HepG2 (cell line): ENCODE results near the gene TRPT1. TPM values are rescaled to one million over a fixed set of nuclear protein-coding genes. Genes with fewer than 3 reads are reported as not detected.

Experiments used
- ATAC-seq: fragments of 200-7000 bp; cut with Tn5 transposase; 3 replicates; pipeline ENCODE4 v1.9.1; 2020; ENCODE audit warnings: mild to moderate bottlenecking, moderate library complexity
- BruUV-seq: library from RNA; stranded (reverse); fragments of 400-500 nt; replicated peaks from 2 replicates; lab custom pipeline; 2021; lab: Mats Ljungman, UMichigan
- CTCF ChIA-PET: fragments of 300-600 bp; formaldehyde crosslinking; extraction: SDS; loops from one replicate; lab custom pipeline; 2021; ENCODE audit warnings: low total read pairs, inconsistent platforms, low intra/inter-chr PET ratio; lab: Yijun Ruan, JAX
- POLR2A ChIA-PET: fragments of 350-600 bp; sonication (Branson Sonifier 250); formaldehyde crosslinking; loops from one replicate; lab custom pipeline; 2020; ENCODE audit warnings: antibody characterized with exemption, inconsistent platforms; lab: Yijun Ruan, JAX
- DNase-seq: peaks from one replicate; pipeline ENCODE4 v3.0.0-alpha.2; 2015; ENCODE audit warnings: low spot score
- FAIRE-seq: peaks from 3 replicates; lab custom pipeline; 2011; peaks lifted over from hg19 to GRCh38; lab: Jason Lieb, UNC
- H2AFZ ChIP-seq: one replicate; pipeline ENCODE4 v1.6.1; 2011; ENCODE audit warnings: low read length, inconsistent platforms
- H3K27ac ChIP-seq: fragments of 300-600 bp; 3 replicates; pipeline ENCODE4 v1.8.0; 2011; ENCODE audit warnings: mixed run types, mild to moderate bottlenecking, mixed read lengths, low read length, inconsistent platforms; ENCODE audit not compliant: insufficient read depth; ENCODE audit errors: extremely low read length
- H3K27me3 ChIP-seq, 2 experiments: fragments of 200-600 bp in 1 of 2; 2 replicates in 1 of 2; 3 replicates in 1 of 2; pipeline versions ENCODE4 v1.6.0 to v1.8.0; 2011; ENCODE audit warnings: low read length in 2 of 2, mild to moderate bottlenecking in 2 of 2, moderate library complexity in 2 of 2, inconsistent platforms in 1 of 2; ENCODE audit not compliant: insufficient read depth in 2 of 2, control insufficient read depth in 1 of 2
- H3K36me3 ChIP-seq, 2 experiments: fragments of 200-600 bp in 1 of 2; replicated peaks in 1 of 2; 2 replicates in 1 of 2; 3 replicates in 1 of 2; pipeline versions ENCODE4 v1.5.1 to v1.8.0; 2011; ENCODE audit warnings: low read length in 2 of 2, inconsistent platforms in 1 of 2; ENCODE audit not compliant: insufficient read depth in 2 of 2, control insufficient read depth in 1 of 2
- H3K4me1 ChIP-seq: 2 replicates; pipeline ENCODE4 v1.5.1; 2012; ENCODE audit warnings: low read length, inconsistent platforms; ENCODE audit not compliant: insufficient read depth
- H3K4me2 ChIP-seq: 2 replicates; pipeline ENCODE4 v1.6.0; 2011; ENCODE audit warnings: low read depth, low read length, inconsistent platforms
- H3K4me3 ChIP-seq, 3 experiments: fragments of 200-600 bp in 1 of 3; sonication (generic), shearing (Covaris generic) in 1 of 3; replicated peaks in 1 of 3; 2 replicates each; pipeline ENCODE4 v1.5.1; 2011 to 2016; ENCODE audit warnings: low read length in 3 of 3, inconsistent platforms in 2 of 3, low read depth in 2 of 3, mild to moderate bottlenecking in 2 of 3, control low read depth in 1 of 3, mixed read lengths in 1 of 3; ENCODE audit not compliant: insufficient read depth in 1 of 3
- H3K79me2 ChIP-seq: one replicate; pipeline ENCODE4 v1.6.1; 2011; ENCODE audit warnings: low read length, inconsistent platforms; ENCODE audit not compliant: insufficient read depth
- H3K9ac ChIP-seq: 2 replicates; pipeline ENCODE4 v1.6.0; 2011; ENCODE audit warnings: mild to moderate bottlenecking, low read depth, low read length, inconsistent platforms; ENCODE audit not compliant: insufficient read depth
- H3K9me3 ChIP-seq: 2 replicates; pipeline ENCODE4 v1.5.1; 2012; ENCODE audit warnings: mild to moderate bottlenecking, low read length
- H4K20me1 ChIP-seq: 2 replicates; pipeline ENCODE4 v1.6.0; 2011; ENCODE audit warnings: inconsistent platforms, mild to moderate bottlenecking, low read length, moderate library complexity; ENCODE audit not compliant: insufficient read depth
- AGO2 ChIP-seq: fragments of 200-400 bp; formaldehyde crosslinking; optimal IDR thresholded peaks from 2 replicates; pipeline ENCODE3; 2017; ENCODE audit warnings: mild to moderate bottlenecking, low read depth, low read length, moderate library complexity
- FOSL1 ChIP-seq: sonication (generic); formaldehyde crosslinking; IDR thresholded peaks from 2 replicates; pipeline ENCODE4 v1.9.0; 2021; ENCODE audit warnings: missing genetic modification reagents, borderline replicate concordance
- GABPB1 ChIP-seq: IDR thresholded peaks from 2 replicates; pipeline ENCODE4 v1.6.1; 2016; ENCODE audit warnings: mild to moderate bottlenecking, missing genetic modification reagents, moderate library complexity, missing compliant biosample characterization
- GPN1 ChIP-seq: sonication (generic); formaldehyde crosslinking; IDR thresholded peaks from 2 replicates; pipeline ENCODE4 v1.5.1; 2020; ENCODE audit warnings: missing genetic modification reagents, borderline replicate concordance
- REPIN1 ChIP-seq: sonication (generic); formaldehyde crosslinking; IDR thresholded peaks from 2 replicates; pipeline ENCODE4 v1.8.0; 2022; ENCODE audit warnings: missing genetic modification reagents, low read depth, mild to moderate bottlenecking, borderline replicate concordance
- XBP1 ChIP-seq: sonication (generic); formaldehyde crosslinking; IDR thresholded peaks from 2 replicates; pipeline ENCODE4 v1.5.0; 2020; ENCODE audit warnings: missing genetic modification reagents
- ZNF17 ChIP-seq: sonication (generic); formaldehyde crosslinking; IDR thresholded peaks from 2 replicates; pipeline ENCODE4 v1.5.0; 2020; ENCODE audit warnings: mild to moderate bottlenecking, missing genetic modification reagents
- ZNF263 ChIP-seq: sonication (generic); formaldehyde crosslinking; IDR thresholded peaks from 2 replicates; pipeline ENCODE4 v1.4.0; 2020; ENCODE audit warnings: missing genetic modification reagents
- ZNF30 ChIP-seq: sonication (generic); formaldehyde crosslinking; IDR thresholded peaks from 2 replicates; pipeline ENCODE4 v1.5.0; 2020; ENCODE audit warnings: mild to moderate bottlenecking, missing genetic modification reagents
- ZNF678 ChIP-seq: sonication (generic); formaldehyde crosslinking; IDR thresholded peaks from 2 replicates; pipeline ENCODE4 v1.4.0; 2020; ENCODE audit warnings: mild to moderate bottlenecking, missing genetic modification reagents
- ZNF792 ChIP-seq: IDR thresholded peaks from 2 replicates; pipeline ENCODE4 v1.6.1; 2016
- WGBS: methylation state at CpG from one replicate; pipeline ENCODE4 v1.1.6; 2017; ENCODE audit warnings: low lambda C conversion rate; 5-methylcytosine and 5-hydroxymethylcytosine counted together
- in situ Hi-C: cut with HindIII; loops from 2 replicates; pipeline ENCODE4 v1.10.0; 2017; ENCODE audit warnings: low pct_unique_long_range_greater_than_20kb; ENCODE audit not compliant: extremely low pct_ligation_motif_present
- intact Hi-C: fragments of 100-400 bp; cut with micrococcal nuclease; formaldehyde crosslinking; loops from one replicate; pipeline ENCODE4 v1.10.0; 2022; ENCODE audit not compliant: unreplicated experiment
- polyA plus RNA-seq, 8 experiments: library from polyadenylated mRNA; depleted of rRNA in 3 of 8; stranded (reverse) in 7 of 8; unstranded in 1 of 8; fragments of >200 nt; fragmentation: Illumina TruSeq in 4 of 8; extraction: Trizol in 4 of 8; gene quantifications; 2 replicates each; pipeline versions ENCODE4 v1.2.1 to v1.2.3, GENCODE V29; 2011 to 2016; ENCODE audit warnings: low read depth in 4 of 8, missing spikeins in 1 of 8, mixed read lengths in 1 of 8; ENCODE audit not compliant: insufficient read depth in 1 of 8
- total RNA-seq, 5 experiments: library from RNA; depleted of rRNA; stranded (reverse); fragments of >200 nt; fragmentation: Illumina TruSeq; extraction: Trizol; gene quantifications; 2 replicates each; pipeline ENCODE4 v1.2.3, GENCODE V29; 2016; ENCODE audit warnings: low read depth in 1 of 5
- TF ChIP-seq, protein P1 (sequence below): sonication (generic); formaldehyde crosslinking; IDR thresholded peaks from 2 replicates; pipeline ENCODE4 v1.5.0; 2020; ENCODE audit warnings: mild to moderate bottlenecking, missing genetic modification reagents
- TF ChIP-seq, protein P2 (sequence below): sonication (generic); formaldehyde crosslinking; IDR thresholded peaks from 2 replicates; pipeline ENCODE4 v1.4.0; 2020; ENCODE audit warnings: mild to moderate bottlenecking, missing genetic modification reagents
- TF ChIP-seq, protein P3 (sequence below): sonication (generic); formaldehyde crosslinking; IDR thresholded peaks from 2 replicates; pipeline ENCODE4 v1.8.1; 2023; ENCODE audit warnings: mild to moderate bottlenecking, moderate library complexity, missing genetic modification reagents

The TRPT1 gene
- total and polyA plus RNA-seq, 2 of the 13 experiments (the other 11 are each of a cell fraction or from before 2014, with no cell fraction given): 24.8 to 40.7 TPM

DNA sequence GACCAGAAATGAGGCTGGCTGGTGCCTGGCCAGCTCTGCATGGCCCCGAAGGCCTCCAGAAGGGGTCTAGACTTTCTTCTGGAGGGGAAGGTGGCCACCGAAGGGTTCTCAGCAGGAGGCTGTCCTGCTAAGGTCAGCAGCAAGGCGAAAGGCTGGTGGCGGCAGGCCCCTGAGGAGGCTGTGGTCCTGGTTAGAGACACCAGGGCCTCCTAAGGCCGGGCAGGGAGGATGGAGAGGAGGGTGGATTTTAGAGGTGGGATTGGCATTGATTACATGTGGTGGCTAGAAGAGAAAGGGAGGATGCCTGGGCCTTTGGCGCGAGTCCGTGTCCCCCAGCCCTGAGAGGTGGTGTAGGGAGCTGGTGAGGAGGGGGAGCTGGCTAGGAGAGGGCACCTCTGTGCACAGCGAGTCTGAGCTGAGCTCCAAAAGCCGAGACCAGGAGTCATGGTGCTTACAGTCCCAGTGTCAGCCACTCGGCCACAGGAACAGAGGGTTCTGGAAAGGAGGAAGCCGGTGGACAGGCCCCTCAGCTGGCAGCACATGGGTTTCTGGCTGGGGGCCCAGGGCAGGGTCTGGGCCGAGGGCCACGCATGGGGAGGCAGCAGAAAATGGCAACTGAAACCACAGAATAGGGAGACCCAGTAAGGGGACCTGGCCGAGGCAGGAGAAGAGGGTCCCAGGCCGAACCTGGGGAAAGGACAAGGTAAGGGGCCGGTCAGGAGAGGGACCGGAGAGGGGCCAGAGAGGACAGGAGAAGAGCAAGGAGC, 17.0 kb downstream of the TRPT1 start:
- ATAC-seq (peak; percentile 11), DNase-seq (no peak), FAIRE-seq (no peak)
- H4K20me1 ChIP-seq: 0 out of 2 replicates have a peak, but pooled peaks cover 2% of the 10 kb centered on the region
- no peak overlapping the region for H2AFZ ChIP-seq
- H3K27me3 ChIP-seq: peaks cover 0 to 1% of the 10 kb centered on the region in 2 experiments; a peak in 1 of 5 replicates
- H3K79me2 ChIP-seq: no peaks in the 10 kb centered on the region
- H3K9ac ChIP-seq: no peak overlapping the region
- intact Hi-C loops: no loop called here
- POLR2A ChIA-PET: interaction anchor here (1.2 kb wide), 1 partner anchor 32 kb away, joined by 3 read pairs; the partner anchor contains the start of gene FKBP2
- no TSS peak for BruUV-seq
- TF ChIP-seq REPIN1 (CRISPR knock-in tag): no peak
- no peak for TF ChIP-seq GABPB1 (CRISPR knock-in tag)
- no peak for TF ChIP-seq ZNF792 (CRISPR knock-in tag)
- no peak for TF ChIP-seq XBP1 (CRISPR knock-in tag)
- no peak for TF ChIP-seq FOSL1 (CRISPR knock-in tag)
- TF ChIP-seq GPN1: no peak
- TF ChIP-seq AGO2: no peak
- no peak for TF ChIP-seq ZNF17 (CRISPR knock-in tag)
- no peak for TF ChIP-seq ZNF678 (CRISPR knock-in tag)
- TF ChIP-seq, protein P1, sequence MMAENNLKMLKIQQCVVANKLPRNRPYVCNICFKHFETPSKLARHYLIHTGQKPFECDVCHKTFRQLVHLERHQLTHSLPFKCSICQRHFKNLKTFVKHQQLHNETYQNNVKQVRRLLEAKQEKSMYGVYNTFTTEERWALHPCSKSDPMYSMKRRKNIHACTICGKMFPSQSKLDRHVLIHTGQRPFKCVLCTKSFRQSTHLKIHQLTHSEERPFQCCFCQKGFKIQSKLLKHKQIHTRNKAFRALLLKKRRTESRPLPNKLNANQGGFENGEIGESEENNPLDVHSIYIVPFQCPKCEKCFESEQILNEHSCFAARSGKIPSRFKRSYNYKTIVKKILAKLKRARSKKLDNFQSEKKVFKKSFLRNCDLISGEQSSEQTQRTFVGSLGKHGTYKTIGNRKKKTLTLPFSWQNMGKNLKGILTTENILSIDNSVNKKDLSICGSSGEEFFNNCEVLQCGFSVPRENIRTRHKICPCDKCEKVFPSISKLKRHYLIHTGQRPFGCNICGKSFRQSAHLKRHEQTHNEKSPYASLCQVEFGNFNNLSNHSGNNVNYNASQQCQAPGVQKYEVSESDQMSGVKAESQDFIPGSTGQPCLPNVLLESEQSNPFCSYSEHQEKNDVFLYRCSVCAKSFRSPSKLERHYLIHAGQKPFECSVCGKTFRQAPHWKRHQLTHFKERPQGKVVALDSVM: no peak
- TF ChIP-seq, protein P2, sequence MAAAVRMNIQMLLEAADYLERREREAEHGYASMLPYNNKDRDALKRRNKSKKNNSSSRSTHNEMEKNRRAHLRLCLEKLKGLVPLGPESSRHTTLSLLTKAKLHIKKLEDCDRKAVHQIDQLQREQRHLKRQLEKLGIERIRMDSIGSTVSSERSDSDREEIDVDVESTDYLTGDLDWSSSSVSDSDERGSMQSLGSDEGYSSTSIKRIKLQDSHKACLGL (CRISPR knock-in tag): no peak
- TF ChIP-seq ZNF263 (CRISPR knock-in tag): no peak
- TF ChIP-seq, protein P3, sequence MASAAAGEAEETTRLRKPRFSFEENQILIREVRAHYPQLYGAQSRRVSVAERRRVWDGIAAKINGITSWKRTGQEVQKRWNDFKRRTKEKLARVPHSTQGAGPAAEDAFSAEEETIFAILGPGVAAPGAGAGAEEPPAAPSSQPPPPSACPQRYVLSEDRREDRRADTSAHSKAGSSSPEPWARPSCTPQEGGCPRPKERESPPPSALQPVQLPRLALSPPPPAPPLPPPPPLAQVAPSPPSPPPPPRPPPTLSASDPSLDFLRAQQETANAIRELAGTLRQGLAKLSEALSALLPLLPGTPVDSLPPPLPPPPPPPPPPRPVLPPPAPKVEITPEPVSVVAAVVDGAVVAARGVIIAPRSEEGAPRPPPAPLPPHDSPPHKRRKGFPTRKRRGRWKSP (CRISPR knock-in tag): no peak
- no peak for TF ChIP-seq ZNF30 (CRISPR knock-in tag)
- H3K36me3 ChIP-seq: peaks cover 4 to 6% of the 10 kb centered on the region in 2 experiments; a peak in 4 of 5 replicates
- no peak overlapping the region for H3K4me3 ChIP-seq
- H3K9me3 ChIP-seq: no peaks in the 10 kb centered on the region
- WGBS: 76% methylated on average over 16 of the region's 18 CpGs
- in situ Hi-C loops: no loop called here
- peaks cover 17% of the 10 kb centered on the region for H3K4me1 ChIP-seq
- CTCF ChIA-PET: no interaction called here
- H3K27ac ChIP-seq: no peak overlapping the region
- no peak overlapping the region for H3K4me2 ChIP-seq
